Activated T-helper 17 cell treated with anti-CD3 and anti-CD28 coated beads, Interleukin-2, amount 50 U/mL, for 72 hours (primary cell): Measurements from ENCODE around the gene HOXB2. TPM values are rescaled to one million over a fixed set of nuclear protein-coding genes. Genes with fewer than 3 reads are reported as not detected.
"Not testable (repeated sequence)": the region's sequence is repeated elsewhere in the genome, so short reads cannot be mapped to it uniquely, and the experiment has no call there.

Experiments
- ATAC-seq: fragments of 150-1000 bp; cut with Tn5 transposase; replicated peaks from 2 replicates; pipeline ENCODE4 v1.10.0; 2021; ENCODE audit warnings: mild to moderate bottlenecking, moderate library complexity
- H3K27ac Mint-ChIP-seq: one replicate; pipeline ENCODE4 v1.8.0; 2022; ENCODE audit warnings: mixed read lengths
- H3K27me3 Mint-ChIP-seq: one replicate; pipeline ENCODE4 v1.8.0; 2022; ENCODE audit warnings: mixed read lengths
- H3K36me3 Mint-ChIP-seq: one replicate; pipeline ENCODE4 v1.8.0; 2022; ENCODE audit warnings: low read depth, mild to moderate bottlenecking, mixed read lengths
- H3K4me1 Mint-ChIP-seq: one replicate; pipeline ENCODE4 v1.8.0; 2022; ENCODE audit warnings: mixed read lengths
- H3K4me3 Mint-ChIP-seq: one replicate; pipeline ENCODE4 v1.8.0; 2022; ENCODE audit warnings: mild to moderate bottlenecking, mixed read lengths
- H3K9me3 Mint-ChIP-seq: one replicate; pipeline ENCODE4 v1.8.0; 2022; ENCODE audit warnings: mixed read lengths
- total RNA-seq, 2 donors: library from RNA; stranded (reverse); gene quantifications; one replicate each; pipeline ENCODE4 v1.2.3, GENCODE V29; 2022

Gene HOXB2
- total RNA-seq, 2 donors from 2014 or later, result 2.0 to 15.3 TPM

DNA sequence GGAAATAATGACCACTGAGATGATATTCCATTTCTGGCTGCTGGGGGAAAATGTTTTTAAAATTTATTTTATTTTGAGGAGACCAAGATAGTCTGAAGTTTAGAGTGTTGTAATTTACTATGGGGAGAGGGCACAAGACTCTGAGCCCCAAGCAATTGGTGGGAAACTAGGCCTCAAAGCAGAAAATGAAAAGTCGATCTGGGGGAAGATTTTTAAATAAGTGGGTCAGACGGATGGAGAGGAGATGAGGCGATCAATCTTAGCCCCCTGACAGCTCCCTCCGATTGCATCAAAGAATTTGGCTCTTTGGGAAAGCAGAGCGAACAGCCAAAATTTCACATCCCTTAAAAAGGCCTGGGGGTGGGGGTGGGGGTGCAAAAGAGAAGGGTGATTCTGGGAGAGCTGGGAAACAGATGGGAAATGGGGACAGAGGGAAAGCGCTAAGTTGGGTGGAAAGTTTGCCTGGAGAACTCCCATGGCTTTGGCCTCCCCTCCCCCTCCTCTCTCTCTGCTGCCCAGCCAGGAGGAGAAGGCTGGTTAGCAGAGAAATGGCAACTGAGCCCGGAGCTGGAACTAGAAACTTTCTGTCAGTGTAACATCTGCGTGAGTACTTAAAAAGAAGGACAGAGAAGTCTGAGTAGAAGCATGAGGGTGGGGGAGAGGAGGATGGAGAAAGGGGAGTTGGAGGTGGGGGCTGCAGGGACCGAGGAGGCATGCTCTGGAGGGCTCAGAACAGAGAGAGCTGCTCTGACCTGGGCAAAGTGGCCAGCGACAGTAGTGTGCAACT is 1.4 kb upstream of the HOXB2 start:
- peak overlapping the region; percentile 88 for H3K27ac Mint-ChIP-seq
- no peaks in the 10 kb centered on the region for H3K9me3 Mint-ChIP-seq
- H3K4me1 Mint-ChIP-seq, result peaks cover 14% of the 10 kb centered on the region
- H3K36me3 Mint-ChIP-seq, result peaks cover 18% of the 10 kb centered on the region
- no peak for ATAC-seq
- peaks cover 6% of the 10 kb centered on the region for H3K27me3 Mint-ChIP-seq
- peak overlapping the region; percentile 98 for H3K4me3 Mint-ChIP-seq

DNA sequence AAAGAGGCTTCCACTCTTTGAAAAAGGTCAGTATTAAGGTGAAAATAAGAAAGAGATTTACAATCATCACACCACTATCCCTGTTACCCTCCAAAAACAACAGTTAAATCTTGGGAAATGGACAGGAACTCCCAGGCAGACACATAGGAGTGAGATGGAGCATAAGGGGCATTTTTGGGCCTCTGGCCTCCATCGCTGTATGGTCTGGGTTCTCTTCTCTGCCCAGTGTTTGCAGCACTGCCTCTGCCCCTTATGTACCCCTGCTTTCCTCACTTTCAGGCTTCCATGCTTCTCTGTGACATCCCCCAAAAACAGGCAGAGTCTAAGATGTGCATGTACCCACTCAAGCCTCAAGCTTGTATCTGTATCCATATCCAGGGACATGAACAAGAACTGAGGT is 630 bp upstream of the HOXB2 start:
- H3K27me3 Mint-ChIP-seq, result peaks cover 6% of the 10 kb centered on the region
- no peak for ATAC-seq
- H3K27ac Mint-ChIP-seq, result peak overlapping the region; percentile 88
- peak overlapping the region; percentile 98 for H3K4me3 Mint-ChIP-seq
- H3K9me3 Mint-ChIP-seq, result no peaks in the 10 kb centered on the region
- peaks cover 14% of the 10 kb centered on the region for H3K4me1 Mint-ChIP-seq
- H3K36me3 Mint-ChIP-seq, result peaks cover 23% of the 10 kb centered on the region

DNA sequence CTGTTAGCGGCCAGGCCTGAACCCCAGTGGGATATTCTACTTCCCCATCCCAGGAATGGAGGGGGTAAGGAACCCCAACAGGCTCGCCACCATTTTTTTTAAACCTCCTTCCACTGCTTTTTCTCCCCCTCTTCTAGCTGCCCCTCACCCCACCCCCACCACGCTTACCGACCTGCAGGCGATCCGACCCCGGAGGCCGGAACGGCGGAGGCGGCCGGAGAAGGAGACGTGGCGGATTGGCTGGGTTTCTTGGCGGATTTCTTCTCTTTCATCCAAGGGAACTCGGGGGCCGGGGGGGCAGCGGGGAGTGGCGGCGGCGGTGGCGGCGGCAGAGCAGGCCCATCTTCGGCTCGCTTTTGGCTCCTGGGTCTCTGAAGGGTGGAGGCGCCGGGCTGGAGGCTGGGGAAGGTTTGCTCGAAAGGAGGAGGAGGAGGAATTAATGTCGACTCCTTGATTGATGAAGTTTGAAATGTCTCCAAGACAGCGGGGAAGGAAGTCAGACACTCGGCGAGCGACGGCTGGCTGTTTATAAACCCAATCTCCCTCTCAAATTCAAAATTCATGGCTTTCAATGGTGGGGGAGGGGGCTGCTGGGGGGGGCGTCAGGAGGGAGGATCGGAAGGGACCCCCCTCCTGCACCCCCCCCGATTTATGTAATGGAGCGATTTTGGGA is 424 bp downstream of the HOXB2 start:
- Mint-ChIP-seq H3K36me3 (peaks cover 23% of the 10 kb centered on the region), H3K4me1 (peaks cover 21% of the 10 kb centered on the region), H3K27me3 (peaks cover 6% of the 10 kb centered on the region), H3K4me3 (peak overlapping the region; percentile 98), H3K27ac (peak overlapping the region; percentile 88), H3K9me3 (no peaks in the 10 kb centered on the region)
- ATAC-seq, result peak; percentile 2

DNA sequence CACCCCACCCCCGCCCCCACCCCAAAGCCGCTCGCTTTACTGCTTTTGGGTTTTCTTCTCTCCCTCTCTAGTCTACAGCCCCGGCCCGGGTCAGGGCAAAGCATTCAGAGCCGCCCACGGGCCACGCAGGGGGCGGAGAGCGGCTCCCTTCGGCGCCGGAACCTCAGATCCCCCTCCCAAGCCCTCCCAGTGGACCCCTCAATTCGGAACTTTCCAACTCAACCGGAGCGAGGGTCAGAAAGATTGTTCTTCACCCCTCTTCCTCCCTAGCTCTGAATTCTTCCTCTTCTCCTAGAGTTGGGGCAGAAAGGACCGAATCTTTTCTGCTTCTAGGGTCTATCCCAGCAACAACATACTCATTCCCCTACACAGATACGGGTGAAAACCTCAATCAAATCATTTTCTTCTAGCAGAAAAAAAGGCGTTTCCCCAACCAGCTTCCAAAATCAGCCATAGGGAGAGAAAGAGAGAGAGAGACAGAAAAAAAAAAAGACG is 1.0 kb downstream of the HOXB2 start:
- ATAC-seq, result peak; percentile 54
- H3K9me3 Mint-ChIP-seq, result no peaks in the 10 kb centered on the region
- H3K27ac Mint-ChIP-seq, result peak overlapping the region; percentile 88
- H3K27me3 Mint-ChIP-seq, result peaks cover 6% of the 10 kb centered on the region
- H3K4me3 Mint-ChIP-seq, result peak overlapping the region; percentile 98
- peaks cover 23% of the 10 kb centered on the region for H3K36me3 Mint-ChIP-seq
- H3K4me1 Mint-ChIP-seq, result peaks cover 21% of the 10 kb centered on the region

DNA sequence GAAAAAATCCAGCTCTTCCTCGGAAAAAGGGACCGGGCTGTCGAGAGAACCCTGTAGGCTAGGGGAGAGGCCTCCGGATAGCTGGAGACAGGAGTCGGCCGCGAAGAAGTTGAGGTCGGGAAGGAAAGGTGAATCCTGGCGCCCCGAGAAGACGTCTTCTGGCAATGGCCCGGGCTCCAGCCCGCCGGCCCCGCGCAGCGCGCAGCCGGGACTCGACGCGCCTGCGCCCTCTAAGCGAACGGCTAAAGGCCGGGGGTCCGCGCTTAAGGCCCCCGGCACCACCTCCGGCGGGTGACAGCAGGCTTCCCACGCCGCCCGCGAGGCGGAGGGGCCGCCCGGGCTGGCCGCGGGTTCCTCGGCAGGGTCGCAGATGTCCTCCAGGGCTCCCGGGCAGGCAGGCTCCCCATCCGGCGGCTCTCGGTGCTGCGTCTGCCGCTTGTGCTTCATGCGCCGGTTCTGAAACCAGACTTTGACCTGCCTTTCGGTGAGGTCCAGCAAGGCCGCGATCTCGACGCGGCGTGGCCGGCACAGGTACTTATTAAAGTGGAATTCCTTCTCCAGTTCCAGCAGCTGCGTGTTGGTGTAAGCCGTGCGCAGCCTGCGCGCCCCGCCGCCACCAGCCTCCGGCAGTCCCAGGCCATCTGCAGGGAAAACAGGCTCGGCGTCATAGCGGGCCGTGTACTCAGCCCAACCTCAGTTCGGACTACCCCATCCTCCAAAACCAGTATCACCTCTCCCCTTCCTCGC is 1.6 kb downstream of the HOXB2 start:
- Mint-ChIP-seq H3K4me1 (peaks cover 21% of the 10 kb centered on the region), H3K27me3 (peaks cover 6% of the 10 kb centered on the region), H3K9me3 (no peaks in the 10 kb centered on the region), H3K36me3 (peaks cover 23% of the 10 kb centered on the region), H3K27ac (peak overlapping the region; percentile 100), H3K4me3 (peak overlapping the region; percentile 98)
- peak; percentile 56 for ATAC-seq

DNA sequence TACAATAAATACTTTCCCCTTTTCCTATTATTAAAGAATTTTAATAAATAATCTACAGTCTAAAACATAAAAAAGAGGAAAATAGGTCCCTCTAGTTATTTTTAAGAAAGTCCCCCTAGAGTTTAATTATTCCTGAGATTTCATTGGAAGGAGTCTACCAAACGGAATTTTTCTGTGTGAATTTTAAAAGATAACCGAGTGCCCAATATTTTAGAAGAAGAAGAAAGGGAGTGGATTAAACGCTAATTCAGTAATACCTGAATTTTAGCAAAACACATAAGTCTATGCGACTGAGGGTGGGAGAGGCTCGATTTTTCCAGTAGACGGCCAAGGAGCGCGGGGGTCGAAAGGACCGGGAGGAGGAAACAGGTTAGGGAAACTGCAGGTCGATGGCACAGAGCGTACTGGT is 2.2 kb downstream of the HOXB2 start:
- ATAC-seq, result no peak
- H3K4me1 Mint-ChIP-seq, result peaks cover 18% of the 10 kb centered on the region
- peaks cover 23% of the 10 kb centered on the region for H3K36me3 Mint-ChIP-seq
- H3K27ac Mint-ChIP-seq, result peak overlapping the region; percentile 100
- H3K27me3 Mint-ChIP-seq, result peaks cover 6% of the 10 kb centered on the region
- no peaks in the 10 kb centered on the region for H3K9me3 Mint-ChIP-seq
- peak overlapping the region; percentile 98 for H3K4me3 Mint-ChIP-seq

DNA sequence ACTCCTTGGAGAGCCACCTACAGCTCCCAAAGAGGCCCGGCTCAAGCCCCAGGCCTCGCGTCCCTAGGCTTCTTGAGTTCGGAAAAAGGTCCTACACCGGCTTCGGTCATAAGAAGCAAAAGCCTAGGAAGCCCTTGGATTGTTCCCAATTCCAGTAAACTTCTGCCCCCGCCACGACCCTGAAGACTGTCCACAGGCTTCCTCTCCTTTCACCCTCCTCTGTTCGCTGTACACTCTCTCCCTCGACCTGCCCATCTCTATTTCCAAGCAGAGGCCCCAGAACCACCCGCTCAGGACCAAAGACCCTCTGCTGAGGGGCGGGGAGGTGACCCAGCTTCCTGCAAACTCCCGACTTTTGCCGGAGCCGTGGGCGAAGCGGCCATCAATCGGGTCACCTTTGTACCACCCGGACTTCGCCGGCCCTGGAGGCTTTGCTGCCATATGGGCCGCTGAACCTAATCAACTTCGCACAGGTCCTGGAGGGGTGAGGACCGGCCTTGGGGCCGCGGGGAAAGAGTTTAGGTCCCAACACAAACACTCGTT is 2.7 kb downstream of the HOXB2 start:
- ATAC-seq, result peak; percentile 14
- peak overlapping the region; percentile 100 for H3K27ac Mint-ChIP-seq
- peaks cover 6% of the 10 kb centered on the region for H3K27me3 Mint-ChIP-seq
- peaks cover 23% of the 10 kb centered on the region for H3K36me3 Mint-ChIP-seq
- H3K4me3 Mint-ChIP-seq, result peak overlapping the region; percentile 98
- no peaks in the 10 kb centered on the region for H3K9me3 Mint-ChIP-seq
- peaks cover 16% of the 10 kb centered on the region for H3K4me1 Mint-ChIP-seq

DNA sequence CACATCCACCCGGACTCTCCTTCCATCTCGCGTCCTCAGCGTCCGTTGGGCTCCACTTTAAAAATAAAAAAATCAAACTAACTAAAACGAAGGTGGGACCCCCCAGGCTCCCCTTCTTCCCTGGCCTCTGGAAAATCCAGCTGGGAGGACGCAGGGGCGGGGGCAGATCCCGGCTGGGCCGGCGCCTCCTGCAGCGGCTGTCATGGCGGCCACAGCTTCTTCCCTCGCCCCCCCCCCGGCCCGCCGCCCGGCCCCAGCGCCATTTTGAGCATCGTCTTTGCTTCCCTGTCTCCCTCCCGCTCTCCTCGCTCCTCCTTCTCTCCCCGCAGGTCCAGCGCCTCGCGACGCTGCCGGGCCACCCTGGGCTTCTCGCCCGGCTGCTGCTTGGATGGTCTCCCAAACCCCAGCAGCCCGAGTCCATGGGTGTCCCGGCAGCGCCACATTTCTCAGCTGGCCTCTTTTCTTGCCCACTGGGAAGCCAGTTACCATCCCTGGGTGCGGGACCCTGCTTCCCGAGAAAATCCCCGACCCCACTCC is 3.3 kb downstream of the HOXB2 start:
- peaks cover 16% of the 10 kb centered on the region for H3K4me1 Mint-ChIP-seq
- H3K27me3 Mint-ChIP-seq, result peaks cover 6% of the 10 kb centered on the region
- H3K9me3 Mint-ChIP-seq, result no peaks in the 10 kb centered on the region
- peak overlapping the region; percentile 100 for H3K27ac Mint-ChIP-seq
- H3K4me3 Mint-ChIP-seq, result peak overlapping the region; percentile 98
- peaks cover 23% of the 10 kb centered on the region for H3K36me3 Mint-ChIP-seq
- peak; percentile 42 for ATAC-seq

DNA sequence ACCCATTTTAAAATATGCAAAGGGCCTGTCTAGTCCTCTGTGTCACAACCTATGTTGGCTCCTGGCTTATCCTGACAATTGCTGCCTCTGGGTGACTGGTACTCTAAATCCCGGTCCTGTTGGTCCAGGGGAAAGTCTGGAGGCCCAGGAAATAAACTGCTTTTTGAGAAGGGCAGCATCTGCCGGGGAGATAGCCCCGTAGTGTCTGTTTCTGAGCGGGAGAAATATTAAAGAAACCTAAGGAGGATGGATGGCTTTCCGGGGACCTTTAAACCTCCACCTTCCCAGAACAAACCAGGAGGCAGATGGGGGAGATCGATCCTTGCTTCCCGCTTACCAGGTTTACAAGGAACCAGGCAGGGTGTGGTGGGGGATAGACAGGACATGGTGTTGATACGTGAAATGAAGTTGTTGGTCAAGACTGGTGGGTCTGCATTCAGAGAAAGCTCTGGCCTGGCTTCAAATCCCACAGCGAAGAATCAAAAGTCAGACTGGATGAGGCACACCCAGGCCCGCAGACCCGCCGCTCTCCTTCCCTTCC is 3.8 kb downstream of the HOXB2 start:
- no peaks in the 10 kb centered on the region for H3K9me3 Mint-ChIP-seq
- peaks cover 23% of the 10 kb centered on the region for H3K36me3 Mint-ChIP-seq
- H3K4me3 Mint-ChIP-seq, result peak overlapping the region; percentile 98
- peaks cover 6% of the 10 kb centered on the region for H3K27me3 Mint-ChIP-seq
- peaks cover 15% of the 10 kb centered on the region for H3K4me1 Mint-ChIP-seq
- peak overlapping the region; percentile 100 for H3K27ac Mint-ChIP-seq
- peak; percentile 26 for ATAC-seq

DNA sequence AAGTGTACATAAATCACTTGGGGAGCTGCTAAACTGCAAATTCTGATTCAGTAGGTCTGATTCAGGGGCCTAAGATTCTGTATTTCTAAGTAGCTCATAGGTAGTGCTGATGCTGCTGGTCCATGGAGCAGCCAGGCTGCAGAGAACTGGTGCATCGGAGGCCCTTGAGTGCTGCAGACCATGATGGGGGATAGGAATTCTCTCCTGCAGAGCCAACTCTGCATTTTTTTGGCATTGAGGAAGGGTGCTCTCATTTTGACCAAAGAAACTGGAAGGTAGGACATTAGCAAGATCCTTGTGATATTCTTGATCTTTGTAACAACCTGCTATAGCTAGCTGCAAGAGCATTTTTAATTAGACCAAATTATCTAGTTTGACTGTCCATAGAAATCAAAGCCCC is 4.7 kb downstream of the HOXB2 start:
- no peak for ATAC-seq
- peak overlapping the region; percentile 62 for H3K4me3 Mint-ChIP-seq
- H3K27ac Mint-ChIP-seq, result peak overlapping the region; percentile 68
- H3K36me3 Mint-ChIP-seq, result peaks cover 23% of the 10 kb centered on the region
- H3K9me3 Mint-ChIP-seq, result no peaks in the 10 kb centered on the region
- peaks cover 6% of the 10 kb centered on the region for H3K27me3 Mint-ChIP-seq
- H3K4me1 Mint-ChIP-seq, result peaks cover 7% of the 10 kb centered on the region

DNA sequence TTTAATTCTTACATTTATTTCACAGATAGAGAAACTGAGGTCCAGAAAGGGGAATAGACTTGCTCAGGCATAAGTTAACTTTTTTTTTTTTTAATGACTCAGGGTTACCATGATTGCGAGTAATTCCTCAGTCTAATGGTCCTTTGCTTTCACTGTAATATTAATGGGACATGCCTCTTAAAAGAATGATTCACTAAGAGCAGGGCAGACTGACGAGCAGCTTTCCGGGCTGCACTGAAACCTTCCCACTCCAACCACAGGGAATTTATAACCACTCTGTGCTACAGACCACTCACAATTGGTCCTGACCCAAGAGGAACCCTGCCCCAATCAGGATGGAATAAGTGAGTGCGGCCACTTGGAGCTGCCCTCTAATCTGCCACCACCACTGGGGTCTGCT is 5.7 kb downstream of the HOXB2 start:
- no peak overlapping the region for H3K27ac Mint-ChIP-seq
- no peaks in the 10 kb centered on the region for H3K9me3 Mint-ChIP-seq
- peaks cover 6% of the 10 kb centered on the region for H3K27me3 Mint-ChIP-seq
- ATAC-seq, result no peak
- no peak overlapping the region for H3K4me3 Mint-ChIP-seq
- H3K36me3 Mint-ChIP-seq, result peaks cover 22% of the 10 kb centered on the region
- H3K4me1 Mint-ChIP-seq, result peaks cover 7% of the 10 kb centered on the region

DNA sequence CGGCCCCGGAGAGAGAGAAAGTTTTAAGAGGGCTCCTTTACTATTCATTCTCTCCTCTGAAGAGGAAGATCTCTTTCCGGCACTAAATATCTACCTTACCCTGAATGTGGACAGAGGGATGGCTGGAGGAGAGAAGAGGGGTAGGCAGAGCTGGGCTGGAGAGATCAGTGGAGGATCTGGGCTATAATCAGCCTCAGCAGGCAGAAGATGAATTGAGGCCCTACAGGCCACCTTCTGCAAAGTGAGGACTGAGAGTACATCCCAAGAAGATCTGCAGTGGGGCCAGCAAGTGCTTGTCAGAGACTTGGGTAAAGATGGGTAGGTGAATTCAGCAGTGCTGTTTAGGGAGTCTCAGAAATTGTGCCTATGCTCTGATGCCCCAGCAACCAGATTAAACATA is 7.6 kb downstream of the HOXB2 start:
- Mint-ChIP-seq H3K36me3 (peaks cover 11% of the 10 kb centered on the region), H3K4me1 (peaks cover 7% of the 10 kb centered on the region), H3K27ac (no peak overlapping the region), H3K9me3 (no peaks in the 10 kb centered on the region), H3K4me3 (no peak overlapping the region), H3K27me3 (peaks cover 2% of the 10 kb centered on the region)
- ATAC-seq, result no peak

DNA sequence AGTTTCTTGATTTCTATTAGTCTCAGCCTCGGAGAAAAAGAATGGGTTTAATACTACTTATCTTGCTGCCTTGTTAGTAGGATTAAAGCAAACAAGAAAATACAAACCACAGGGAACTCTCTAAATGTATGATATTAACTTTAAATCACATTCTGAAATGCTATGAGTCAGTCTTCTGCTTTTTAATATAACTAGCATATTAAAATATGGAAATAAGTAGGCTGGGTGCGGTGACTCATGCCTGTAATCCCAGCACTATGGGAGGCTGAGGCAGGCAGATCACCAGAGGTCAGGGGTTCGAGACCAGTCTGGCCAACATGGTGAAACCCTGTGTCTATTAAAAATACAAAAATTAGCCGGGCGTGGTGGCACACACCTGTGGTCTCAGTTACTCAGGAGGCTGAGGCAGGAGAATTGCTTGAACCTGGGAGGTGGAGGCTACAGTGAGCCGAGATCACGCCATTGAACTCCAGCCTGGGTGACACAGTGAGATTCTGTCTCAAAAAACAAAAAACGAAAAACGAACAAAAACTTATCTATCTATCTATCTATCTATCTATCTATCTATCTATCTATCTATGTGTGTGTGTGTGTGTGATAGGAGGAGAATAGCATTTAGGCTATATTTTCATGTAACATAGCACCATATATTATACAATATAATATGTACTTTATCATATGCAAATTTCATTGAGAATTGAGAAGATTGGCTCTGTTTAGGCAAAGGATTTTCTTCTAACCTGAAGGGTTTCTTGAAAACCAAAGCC is 8.9 kb downstream of the HOXB2 start:
- not testable (repeated sequence) for H3K9me3 Mint-ChIP-seq, H3K4me1 Mint-ChIP-seq, ATAC-seq, H3K27me3 Mint-ChIP-seq, H3K36me3 Mint-ChIP-seq, H3K4me3 Mint-ChIP-seq, H3K27ac Mint-ChIP-seq
